ENCODE results near the gene HOXC11.

The HOXC11 gene

DNA sequence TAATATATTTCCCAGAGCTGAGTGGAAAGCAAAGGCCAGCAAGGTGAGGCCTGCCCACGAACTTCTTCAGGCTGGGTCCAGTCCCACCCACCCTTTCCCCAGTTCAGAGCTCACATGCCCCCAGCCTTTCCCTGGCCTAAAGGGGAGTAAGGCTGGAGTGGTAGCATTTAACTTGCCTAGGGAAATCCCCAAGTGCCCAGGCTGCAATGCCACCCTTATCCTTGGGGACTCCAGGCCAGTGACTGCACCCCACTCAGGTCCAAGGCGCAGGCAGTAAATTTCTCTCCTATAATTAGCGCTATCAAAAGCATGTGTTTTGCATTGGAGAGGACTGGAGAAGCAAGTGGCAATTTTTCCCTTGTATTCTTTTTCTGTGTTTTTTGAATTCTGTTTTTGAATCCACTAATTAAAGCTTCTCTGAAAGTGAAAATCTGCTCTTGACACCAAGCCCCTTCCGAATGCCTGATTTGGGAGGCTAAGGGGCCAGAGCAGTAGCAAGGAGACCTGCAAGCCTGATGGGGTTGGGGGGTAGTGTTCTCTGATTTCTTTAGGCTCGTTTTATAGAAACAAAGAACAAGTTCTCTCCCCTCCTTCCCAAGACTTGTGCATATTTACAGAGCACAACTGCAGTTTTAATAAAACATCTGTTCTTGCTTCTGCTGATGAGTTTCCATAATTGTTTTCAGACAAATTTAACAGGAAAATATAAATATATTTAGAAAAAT, 51.8 kb downstream of the HOXC11 start:
- Histone ChIP-seq H3K27me3 (ENCODE audit: insufficient read depth, low read depth) (peaks cover 99% of the 10 kb centered on the region), H3K9ac (no peak overlapping the region), H3K4me2 (no peak overlapping the region), H3K27ac (no peak overlapping the region), H2AFZ (ENCODE audit: low read depth) (no peak overlapping the region), H3K79me2 (ENCODE audit: insufficient read depth, low read depth) (no peaks in the 10 kb centered on the region), H3K4me1 (ENCODE audit: low read depth, poor library complexity, severe bottlenecking) (no peaks in the 10 kb centered on the region), H3K4me3 (IDR thresholded peaks at IDR 0.05; ENCODE audit: insufficient read depth, low read depth, low read length) (no peak overlapping the region), H4K20me1 (ENCODE audit: insufficient read depth) (no peaks in the 10 kb centered on the region), H3K36me3 (ENCODE audit: insufficient read depth) (no peaks in the 10 kb centered on the region)
- TF ChIP-seq, protein P1, sequence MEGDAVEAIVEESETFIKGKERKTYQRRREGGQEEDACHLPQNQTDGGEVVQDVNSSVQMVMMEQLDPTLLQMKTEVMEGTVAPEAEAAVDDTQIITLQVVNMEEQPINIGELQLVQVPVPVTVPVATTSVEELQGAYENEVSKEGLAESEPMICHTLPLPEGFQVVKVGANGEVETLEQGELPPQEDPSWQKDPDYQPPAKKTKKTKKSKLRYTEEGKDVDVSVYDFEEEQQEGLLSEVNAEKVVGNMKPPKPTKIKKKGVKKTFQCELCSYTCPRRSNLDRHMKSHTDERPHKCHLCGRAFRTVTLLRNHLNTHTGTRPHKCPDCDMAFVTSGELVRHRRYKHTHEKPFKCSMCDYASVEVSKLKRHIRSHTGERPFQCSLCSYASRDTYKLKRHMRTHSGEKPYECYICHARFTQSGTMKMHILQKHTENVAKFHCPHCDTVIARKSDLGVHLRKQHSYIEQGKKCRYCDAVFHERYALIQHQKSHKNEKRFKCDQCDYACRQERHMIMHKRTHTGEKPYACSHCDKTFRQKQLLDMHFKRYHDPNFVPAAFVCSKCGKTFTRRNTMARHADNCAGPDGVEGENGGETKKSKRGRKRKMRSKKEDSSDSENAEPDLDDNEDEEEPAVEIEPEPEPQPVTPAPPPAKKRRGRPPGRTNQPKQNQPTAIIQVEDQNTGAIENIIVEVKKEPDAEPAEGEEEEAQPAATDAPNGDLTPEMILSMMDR (conservative IDR thresholded peaks at IDR 0.05; ENCODE audit: low read depth, low read length), result no peak

DNA sequence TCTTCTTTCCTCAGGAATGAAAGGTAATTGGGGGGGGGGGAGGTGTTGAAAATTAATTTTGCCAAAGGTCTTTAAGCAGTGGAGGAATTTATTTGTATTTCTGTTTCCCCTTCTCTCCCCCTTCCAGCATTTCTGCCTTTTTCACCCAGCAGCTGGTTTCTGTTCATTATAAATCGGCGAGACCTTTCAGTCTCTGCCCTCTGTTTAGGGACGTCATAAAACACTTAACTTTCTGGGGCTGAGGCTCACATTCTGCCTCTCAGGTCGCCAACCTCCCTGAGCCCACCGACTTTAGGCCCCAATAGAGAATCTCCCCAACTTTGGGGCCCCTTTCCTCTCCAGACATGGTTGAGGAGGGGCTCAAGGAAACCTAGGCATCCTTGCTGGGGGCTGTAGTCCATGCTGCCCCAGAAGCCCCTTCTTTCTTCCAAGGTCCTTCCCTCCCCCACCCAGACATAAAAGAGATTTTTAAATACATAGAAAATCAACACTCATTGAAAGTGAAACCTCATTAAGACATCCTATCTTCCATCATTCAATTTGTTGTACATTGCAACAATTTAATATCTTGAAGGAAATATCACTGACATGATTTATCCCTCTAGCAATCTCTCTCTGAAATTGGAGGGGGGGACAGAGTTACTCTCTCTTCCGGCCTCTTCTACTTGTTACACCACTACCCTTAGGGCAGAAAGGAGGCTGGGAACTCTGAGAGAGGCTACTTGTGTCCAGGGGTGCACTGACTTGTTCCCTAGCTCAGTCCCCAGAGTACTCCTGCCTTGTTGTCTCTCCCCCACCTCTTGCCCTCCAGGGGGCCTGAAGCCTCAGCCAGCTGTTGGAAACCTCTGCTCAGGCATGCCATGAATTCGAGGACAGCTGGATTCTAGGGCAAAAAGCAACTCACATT, 52.8 kb downstream of the HOXC11 start:
- Histone ChIP-seq H3K27me3 (ENCODE audit: insufficient read depth, low read depth) (peaks cover 99% of the 10 kb centered on the region), H3K36me3 (ENCODE audit: insufficient read depth) (no peaks in the 10 kb centered on the region), H2AFZ (ENCODE audit: low read depth) (no peak overlapping the region), H3K79me2 (ENCODE audit: insufficient read depth, low read depth) (no peaks in the 10 kb centered on the region), H3K27ac (no peak overlapping the region), H3K4me2 (no peak overlapping the region), H3K4me1 (ENCODE audit: low read depth, poor library complexity, severe bottlenecking) (no peaks in the 10 kb centered on the region), H3K9ac (no peak overlapping the region), H4K20me1 (ENCODE audit: insufficient read depth) (no peaks in the 10 kb centered on the region), H3K4me3 (IDR thresholded peaks at IDR 0.05; ENCODE audit: insufficient read depth, low read depth, low read length) (no peak overlapping the region)
- TF ChIP-seq, protein P1 (conservative IDR thresholded peaks at IDR 0.05; ENCODE audit: low read depth, low read length), result no peak

DNA sequence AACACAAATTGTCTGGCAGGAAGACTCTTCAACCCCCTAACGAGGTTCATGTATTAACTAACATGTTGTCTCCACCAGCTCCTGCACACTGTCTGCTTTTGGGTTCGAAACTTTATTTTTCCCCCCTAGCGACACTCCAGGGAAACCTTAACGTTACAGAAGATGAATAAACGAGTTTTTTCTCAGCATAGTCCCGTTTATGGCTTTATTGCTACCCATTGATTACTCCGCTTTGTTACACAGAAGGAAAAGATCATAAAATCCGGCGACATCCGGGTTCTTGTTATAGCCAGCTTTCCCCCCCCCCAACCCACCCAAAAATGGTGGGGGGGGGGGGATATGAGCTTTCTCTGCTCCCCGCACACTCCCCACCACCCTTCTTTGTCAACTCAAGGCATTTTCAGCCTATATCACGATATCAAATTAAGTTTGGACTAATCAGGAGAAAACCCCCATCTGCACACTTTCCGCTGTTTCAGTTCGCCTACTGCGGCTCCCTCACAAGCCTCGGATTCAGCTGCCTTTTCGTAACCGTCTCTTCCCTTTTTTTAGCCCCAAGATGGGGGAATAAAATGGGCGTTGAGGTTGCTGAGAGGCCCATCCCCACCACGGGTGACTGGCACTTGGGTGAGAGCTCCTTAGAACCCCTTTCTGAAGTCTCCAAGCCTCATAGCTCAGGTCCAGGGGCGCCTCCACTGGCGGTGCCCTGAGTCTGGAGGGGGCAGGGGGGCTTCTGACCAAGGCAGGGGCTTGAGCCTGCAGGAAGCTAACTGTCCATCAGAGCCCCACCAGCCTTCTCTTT, 53.9 kb downstream of the HOXC11 start:
- H3K27me3 ChIP-seq (ENCODE audit: insufficient read depth, low read depth), result peaks cover 99% of the 10 kb centered on the region

More for the DNA sequence above, 53.9 kb downstream of the HOXC11 start:
- Histone ChIP-seq H3K4me3 (IDR thresholded peaks at IDR 0.05; ENCODE audit: insufficient read depth, low read depth, low read length) (no peak overlapping the region), H4K20me1 (ENCODE audit: insufficient read depth) (no peaks in the 10 kb centered on the region), H3K9ac (no peak overlapping the region), H2AFZ (ENCODE audit: low read depth) (no peak overlapping the region), H3K4me1 (ENCODE audit: low read depth, poor library complexity, severe bottlenecking) (no peaks in the 10 kb centered on the region), H3K79me2 (ENCODE audit: insufficient read depth, low read depth) (no peaks in the 10 kb centered on the region), H3K27ac (no peak overlapping the region), H3K36me3 (ENCODE audit: insufficient read depth) (no peaks in the 10 kb centered on the region), H3K4me2 (no peak overlapping the region)
- TF ChIP-seq, protein P1 (conservative IDR thresholded peaks at IDR 0.05; ENCODE audit: low read depth, low read length), result no peak
